Heart right ventricle (tissue), 16 donors: Measurements from ENCODE around the gene MAP3K5. TPM values are rescaled to one million over a fixed set of nuclear protein-coding genes. Genes with fewer than 3 reads are reported as not detected.

Experiments
- ATAC-seq, 8 donors: fragments of 200-7000 bp; cut with Tn5 transposase; one replicate each; pipeline ENCODE4 v1.9.1; 2020; ENCODE audit warnings: mild to moderate bottlenecking in 8 of 8, moderate library complexity in 8 of 8, moderate number of reproducible peaks in 1 of 8
- DNase-seq, 2 donors: peaks; one replicate each; pipeline ENCODE4 v3.0.0-alpha.2; 2020
- H3K27ac ChIP-seq, 10 donors: fragments of 200-600 bp; sonication (generic) in 2 of 10; one replicate each; pipeline versions ENCODE4 v1.5.0 to v1.8.0; 2020 to 2022; ENCODE audit warnings: mild to moderate bottlenecking in 3 of 10
- H3K27me3 ChIP-seq, 7 donors: fragments of 200-600 bp; one replicate each; pipeline ENCODE4 v1.8.0; 2021 to 2022; ENCODE audit warnings: mild to moderate bottlenecking in 2 of 7
- H3K36me3 ChIP-seq, 9 donors: fragments of 200-600 bp; sonication (generic) in 1 of 9; one replicate each; pipeline versions ENCODE4 v1.5.0 to v1.8.0; 2020 to 2022; ENCODE audit warnings: mild to moderate bottlenecking in 2 of 9
- H3K4me1 ChIP-seq, 9 donors: fragments of 200-600 bp; sonication (generic) in 1 of 9; one replicate each; pipeline versions ENCODE4 v1.5.0 to v1.8.0; 2020 to 2022; ENCODE audit warnings: mild to moderate bottlenecking in 4 of 9
- H3K4me3 ChIP-seq, 10 donors: fragments of 200-600 bp; sonication (generic) in 2 of 10; one replicate each; pipeline versions ENCODE4 v1.5.0 to v1.8.0; 2020 to 2022; ENCODE audit warnings: mild to moderate bottlenecking in 7 of 10, moderate library complexity in 2 of 10
- H3K9me3 ChIP-seq, 11 donors: fragments of 200-600 bp in 10 of 11; sonication (generic) in 2 of 11; one replicate each; pipeline versions ENCODE4 v1.5.0 to v1.8.0; 2013 to 2022; ENCODE audit warnings: mild to moderate bottlenecking in 2 of 11, control low read depth in 1 of 11, moderate library complexity in 1 of 11
- WGBS, 2 donors: extraction: QIAGEN DNeasy Blood & Tissue Kit; methylation state at CpG; one replicate each; pipeline ENCODE4 v1.1.7; 2013; ENCODE audit warnings: inconsistent platforms in 1 of 2; 5-methylcytosine and 5-hydroxymethylcytosine counted together
- intact Hi-C, 10 donors: fragments of 100-400 bp; cut with DNase I; formaldehyde crosslinking; loops; one replicate each; pipeline versions ENCODE4 v1.11.1 to v1.14.2; 2022
- polyA plus RNA-seq, 2 donors: library from polyadenylated mRNA; stranded (reverse); fragments of 200-250 nt; gene quantifications; one replicate each; pipeline ENCODE4 v1.2.3, GENCODE V29; 2013
- total RNA-seq, 10 donors: library from RNA; stranded (reverse); fragmentation: NEBNext Ultra II Directional in 3 of 10; extraction: Animal tissue kit (Norgen Biotek cat#: 25700) in 3 of 10; gene quantifications; one replicate each; pipeline versions ENCODE4 v1.2.1 to v1.2.4, GENCODE V29; 2021 to 2023
- TF ChIP-seq, protein P1 (sequence below), 9 donors: fragments of 200-600 bp; sonication (generic) in 2 of 9; IDR thresholded peaks; one replicate each; pipeline versions ENCODE4 v1.5.0 to v1.8.0; 2021 to 2022; ENCODE audit warnings: antibody characterized with exemption in 9 of 9, mild to moderate bottlenecking in 5 of 9, moderate library complexity in 1 of 9
- donor health status: Arrhythmogenic right ventricular cardiomyopathy.
- donor health status: ischemic (EF 13 %, LVEDD 7.1; RV severe dilation, severe dysfunction).
- donor health status: healthy with polysubstance abuse.
- donor health status: DM: no; HTN: yes; CAD: no.
- donor health status: DM: no; HTN: no; CAD: no.
- donor health status: ischemic (EF 25% LVEDD 6.9; RV normal size, moderate dysfunction).
- donor health status: ischemic (EF 25% LVEDD 5.7; RV mildly dilated, moderate dysfunction).
- donor health status: healthy.
- donor health status: DM: yes; HTN: yes; CAD: no.
- donor health status: Ischemic cardiomyopathy.
- donor health status: ischemic (EF 35%, LVEDD 5.7; RV mildly dilated, moderate dysfunction).
- donor health status: nonischemic (EF 11% LVEDD 7.7; RV severe dilation, severe dysfunction).
- donor health status: DM: yes; HTN: yes; CAD: no.
- donor health status: PGD.
- donor health status: ischemic (EF 29% LVEDD 5.4; RV normal size, mild dysfunction).
- donor health status: nonischemic (EF 23%, LVEDD 6.1; RV moderate dilation, normal function).

The MAP3K5 gene
- total and polyA plus RNA-seq, 12 donors: 5.1 to 35.7 (median 27.8) TPM

DNA sequence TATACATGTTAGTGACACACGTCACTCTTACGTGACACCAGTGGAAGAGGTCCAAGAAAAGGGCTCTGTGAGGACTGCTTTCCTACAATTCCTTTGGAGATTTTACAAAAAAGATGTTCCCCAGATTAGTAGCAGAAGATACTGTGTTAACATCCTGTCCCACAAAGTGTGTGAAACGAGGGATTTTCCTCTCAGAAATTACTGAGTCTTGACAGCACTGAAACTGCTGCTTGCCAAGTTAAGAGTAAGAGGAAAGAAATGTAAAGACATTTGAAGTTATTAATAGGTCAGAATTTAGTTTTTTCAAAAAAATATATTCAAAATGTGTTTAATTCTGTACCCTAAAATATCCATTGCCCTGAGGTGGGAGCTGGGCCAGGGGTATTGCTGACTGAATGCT is 183.3 kb downstream of the MAP3K5 start:
- no peak for ATAC-seq
- intact Hi-C loops: loop anchor here in 2 of 10 donors (10.0 kb wide), 1 partner anchor 186 kb away; the partner anchor contains the start of gene MAP3K5 (in 2 of the 2)
- Histone ChIP-seq H3K27ac (peak overlapping the region in 2 of 10 donors; percentile 17 to 58), H3K27me3 (no peaks in the 10 kb centered on the region), H3K4me1 (peaks cover 0 to 35% (median 11%) of the 10 kb centered on the region in 9 donors), H3K4me3 (no peak overlapping the region), H3K9me3 (no peaks in the 10 kb centered on the region), H3K36me3 (peaks cover 0 to 46% (median 8%) of the 10 kb centered on the region in 9 donors)
- WGBS, 2 donors: 67 to 70% methylated on average over 3 of the region's 3 CpGs
- DNase-seq: no peak
- TF ChIP-seq, protein P1, sequence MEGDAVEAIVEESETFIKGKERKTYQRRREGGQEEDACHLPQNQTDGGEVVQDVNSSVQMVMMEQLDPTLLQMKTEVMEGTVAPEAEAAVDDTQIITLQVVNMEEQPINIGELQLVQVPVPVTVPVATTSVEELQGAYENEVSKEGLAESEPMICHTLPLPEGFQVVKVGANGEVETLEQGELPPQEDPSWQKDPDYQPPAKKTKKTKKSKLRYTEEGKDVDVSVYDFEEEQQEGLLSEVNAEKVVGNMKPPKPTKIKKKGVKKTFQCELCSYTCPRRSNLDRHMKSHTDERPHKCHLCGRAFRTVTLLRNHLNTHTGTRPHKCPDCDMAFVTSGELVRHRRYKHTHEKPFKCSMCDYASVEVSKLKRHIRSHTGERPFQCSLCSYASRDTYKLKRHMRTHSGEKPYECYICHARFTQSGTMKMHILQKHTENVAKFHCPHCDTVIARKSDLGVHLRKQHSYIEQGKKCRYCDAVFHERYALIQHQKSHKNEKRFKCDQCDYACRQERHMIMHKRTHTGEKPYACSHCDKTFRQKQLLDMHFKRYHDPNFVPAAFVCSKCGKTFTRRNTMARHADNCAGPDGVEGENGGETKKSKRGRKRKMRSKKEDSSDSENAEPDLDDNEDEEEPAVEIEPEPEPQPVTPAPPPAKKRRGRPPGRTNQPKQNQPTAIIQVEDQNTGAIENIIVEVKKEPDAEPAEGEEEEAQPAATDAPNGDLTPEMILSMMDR (IDR thresholded peaks at IDR 0.05): no peak

- H3K9me3 ChIP-seq: no peaks in the 10 kb centered on the region
- DNase-seq (peak; percentile 26 to 69), ATAC-seq (peak in 6 of 8 donors; percentile 24 to 64 (median 56))
- H3K27me3 ChIP-seq: no peaks in the 10 kb centered on the region
- no peak overlapping the region for H3K4me3 ChIP-seq
- H3K36me3 ChIP-seq: peaks cover 0 to 46% (median 8%) of the 10 kb centered on the region in 9 donors
- TF ChIP-seq, protein P1 (IDR thresholded peaks at IDR 0.05): peak; percentile 40 to 79 (median 72)
- H3K4me1 ChIP-seq: peaks cover 0 to 37% (median 16%) of the 10 kb centered on the region in 9 donors
- intact Hi-C loops: loop anchor here in 2 of 10 donors (10.0 kb wide), 1 partner anchor 187 kb away; the partner anchor contains the start of gene MAP3K5 (in 2 of the 2)
- 54 to 59% methylated on average over 12 of the region's 12 CpGs for WGBS, 2 donors
- H3K27ac ChIP-seq: peak overlapping the region in 1 of 10 donors; percentile 58
These were observed 184.1 kb downstream of the MAP3K5 start for GRCh38 chr6:136607932-136608772.

DNA sequence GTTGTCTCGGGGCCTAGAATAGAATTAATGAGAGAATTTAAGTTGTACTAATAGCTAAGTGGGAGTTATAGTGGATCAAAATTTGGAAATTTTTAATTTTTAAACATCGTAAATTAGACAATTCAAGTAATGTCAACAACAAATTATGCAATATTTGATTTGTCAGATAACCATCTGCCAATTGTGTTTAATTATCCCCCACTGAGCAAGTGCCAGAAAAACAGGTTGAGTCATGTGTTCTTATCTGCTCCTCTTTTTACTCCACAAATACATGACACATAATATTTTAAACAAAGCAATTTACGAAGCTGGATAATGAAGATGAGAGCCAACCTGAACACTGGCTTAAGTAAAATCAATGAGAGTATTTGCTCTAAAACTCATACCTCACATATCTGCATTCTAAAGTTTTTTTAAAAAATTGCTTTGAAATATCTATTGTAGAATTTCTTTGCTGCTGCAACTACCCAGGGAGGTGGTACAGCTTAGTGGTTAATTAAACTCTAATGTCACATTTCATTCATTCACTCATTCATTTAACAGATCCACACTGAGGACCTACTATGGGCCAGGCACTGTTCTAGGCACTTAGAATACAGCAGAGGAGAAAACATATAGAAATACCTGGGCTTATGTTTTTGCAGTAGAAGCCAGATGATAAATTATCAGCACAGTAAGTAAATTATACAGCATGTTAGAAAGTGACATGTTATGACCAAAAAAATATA is 184.9 kb downstream of the MAP3K5 start:
- WGBS, 2 donors: 84 to 89% methylated on average over 3 of the region's 3 CpGs
- ATAC-seq (no peak), DNase-seq (no peak)
- Histone ChIP-seq H3K4me3 (no peak overlapping the region), H3K27me3 (no peaks in the 10 kb centered on the region), H3K9me3 (no peaks in the 10 kb centered on the region), H3K27ac (no peak overlapping the region), H3K4me1 (peaks cover 0 to 37% (median 16%) of the 10 kb centered on the region in 9 donors), H3K36me3 (peaks cover 0 to 46% (median 0%) of the 10 kb centered on the region in 9 donors)
- TF ChIP-seq, protein P1 (IDR thresholded peaks at IDR 0.05): no peak
- intact Hi-C loops: loop anchor here in 2 of 10 donors (10.0 kb wide), 1 partner anchor 187 kb away; the partner anchor contains the start of gene MAP3K5 (in 2 of the 2)
